Medulla oblongata (tissue), 1 donor: ENCODE data around the gene RAC2.

Experiments
- DNase-seq: peaks from one replicate; pipeline ENCODE4 v3.0.0-alpha.2; 2015; ENCODE audit errors: extremely low spot score

RAC2 gene

DNA sequence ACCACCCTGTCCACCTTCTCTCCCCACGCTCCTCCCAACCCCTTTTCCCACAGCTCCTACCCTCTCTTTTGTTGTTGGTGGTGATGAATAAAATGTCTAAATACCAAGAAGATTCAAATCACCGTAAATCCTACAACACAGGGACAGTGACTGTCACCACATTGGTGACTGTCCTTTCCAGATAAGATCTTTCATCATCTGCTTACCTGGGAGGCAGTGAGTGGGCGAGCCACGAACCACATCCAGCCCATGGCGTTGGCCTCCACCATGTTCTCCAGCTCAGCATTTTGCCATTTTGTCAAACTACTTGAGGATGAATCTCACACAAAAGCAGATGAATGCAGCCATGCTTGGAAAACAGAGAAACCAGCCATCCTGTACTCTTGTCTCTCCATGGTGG, 31.6 kb upstream of the RAC2 start:
- no peak for DNase-seq

DNA sequence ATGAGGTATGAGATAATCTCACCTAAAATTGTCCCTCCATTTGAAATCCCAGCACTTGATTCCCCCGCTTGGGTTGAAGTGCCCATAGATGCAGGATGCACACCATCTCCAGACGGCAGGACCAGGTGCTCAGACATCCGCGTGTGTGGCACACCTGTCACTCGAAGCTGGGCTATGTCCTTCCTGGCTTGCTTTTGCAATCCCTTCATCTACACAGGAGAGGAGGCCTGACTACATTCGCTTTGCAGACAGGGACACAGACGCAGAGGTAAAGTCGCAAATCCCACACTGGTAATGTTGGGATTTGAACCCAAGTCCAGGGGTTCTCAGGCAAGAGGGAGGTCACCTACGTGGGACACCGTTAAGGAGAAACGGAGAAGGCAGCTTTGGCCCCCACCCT, 31.1 kb upstream of the RAC2 start:
- DNase-seq: no peak

DNA sequence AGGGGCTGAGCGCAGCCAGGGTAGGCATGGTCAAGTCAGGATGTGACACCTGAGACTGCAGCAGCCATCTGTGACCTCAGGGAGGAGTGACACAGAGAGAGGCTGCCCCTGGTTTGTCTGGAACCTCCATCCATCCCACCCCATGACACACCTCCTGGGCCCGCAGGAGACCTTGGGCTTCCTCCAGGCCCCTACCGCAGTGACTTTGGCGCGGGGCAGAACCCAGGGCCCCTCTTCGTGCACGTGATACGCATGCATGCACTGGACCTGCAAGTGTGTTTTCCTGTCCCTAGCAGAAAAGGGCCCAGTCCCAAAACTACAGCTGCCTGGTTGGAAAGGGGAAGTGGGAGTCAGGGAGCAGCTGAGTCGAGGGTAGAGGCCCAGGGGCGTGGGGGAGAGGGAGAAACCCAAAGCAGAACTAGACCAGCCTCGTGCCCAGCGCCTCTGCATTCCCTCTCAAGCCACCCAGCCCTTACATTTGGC, 30.4 kb upstream of the RAC2 start:
- DNase-seq: peak; percentile 76

DNA sequence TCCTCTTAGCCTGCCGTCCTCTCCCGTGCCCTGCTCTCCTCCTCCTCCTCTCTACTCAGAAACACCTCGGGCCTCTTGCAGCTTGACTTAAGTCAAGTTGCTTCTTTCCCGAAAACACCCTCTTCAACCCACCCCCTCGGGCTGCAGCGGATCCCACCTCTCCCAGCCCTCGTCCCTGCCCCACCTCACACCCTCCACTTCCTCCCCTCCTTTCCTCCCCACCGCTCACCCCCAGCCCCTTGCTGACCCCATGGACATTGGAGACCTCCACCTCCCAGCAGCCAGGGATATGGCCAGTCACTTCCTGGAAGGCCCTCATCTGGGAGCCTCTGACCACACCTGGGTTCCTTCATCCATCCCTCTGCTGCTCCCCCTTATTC, 29.8 kb upstream of the RAC2 start:
- DNase-seq: no peak

DNA sequence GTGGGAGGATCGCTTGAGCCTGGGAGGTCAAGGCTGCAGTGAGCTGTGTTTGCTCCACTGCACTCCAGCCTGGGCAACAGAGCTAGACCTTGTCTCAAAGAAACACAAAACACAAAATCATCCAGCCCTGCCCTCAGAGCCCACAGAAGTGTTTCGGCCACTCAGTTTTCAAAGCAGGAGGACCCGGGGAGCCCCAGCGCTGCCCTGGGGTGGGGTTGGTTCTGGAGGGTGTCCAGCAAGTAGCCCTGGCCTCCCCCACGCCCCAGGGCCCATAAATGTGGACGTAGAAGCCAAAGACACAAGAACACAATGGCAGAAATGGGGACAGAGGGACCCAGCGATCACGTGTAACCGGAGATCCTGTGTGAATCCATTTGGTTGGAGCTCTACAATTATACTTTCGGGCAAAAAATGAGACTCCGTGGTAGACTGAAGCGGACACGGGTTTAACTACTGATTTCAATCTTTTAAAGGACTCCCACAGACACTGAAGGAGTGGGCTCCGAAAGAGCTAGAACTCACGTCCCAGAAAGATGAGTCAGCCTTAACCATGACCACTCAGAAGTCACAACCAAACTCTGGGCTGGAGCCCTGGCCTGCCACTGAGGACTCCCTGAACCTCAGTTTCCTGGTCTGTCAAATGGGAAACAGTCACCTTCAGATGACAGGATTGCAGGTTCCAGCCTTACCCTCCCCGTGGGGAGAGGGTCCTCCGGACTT, 29.2 kb upstream of the RAC2 start:
- DNase-seq: no peak

DNA sequence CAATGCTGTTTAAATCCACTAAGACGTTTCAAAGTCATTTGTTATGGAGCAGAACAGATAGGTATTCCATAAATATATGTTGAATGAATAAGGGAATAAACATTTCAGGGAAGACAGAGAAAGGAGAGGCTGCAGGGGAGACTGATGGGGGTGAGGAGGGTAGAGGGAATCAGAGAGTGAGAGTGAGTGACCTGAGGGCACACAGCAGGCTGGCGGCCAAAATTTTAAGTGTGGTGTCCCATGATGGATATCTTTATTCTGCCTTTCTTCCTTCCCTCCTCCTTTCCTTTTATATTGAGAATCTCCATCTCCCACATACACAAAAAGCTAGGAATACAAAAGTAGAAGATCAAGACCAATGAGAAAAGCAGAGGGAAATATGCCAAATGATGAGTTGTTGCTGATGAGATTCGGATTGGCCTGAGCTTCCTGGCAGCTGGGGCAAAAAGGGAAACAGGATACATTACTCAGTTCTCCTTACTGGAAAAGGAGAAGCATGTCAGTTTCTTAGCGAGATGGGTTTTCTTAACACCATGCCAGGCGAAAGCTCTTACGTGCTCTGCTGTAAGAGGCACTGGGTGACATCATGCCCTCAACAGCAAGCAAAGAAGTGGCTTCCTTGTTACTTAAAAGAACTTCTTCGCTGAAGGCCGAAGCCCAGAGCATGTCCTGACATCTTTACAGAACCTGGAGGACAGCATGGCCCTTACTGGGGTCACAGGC, 27.0 kb upstream of the RAC2 start:
- DNase-seq: no peak

DNA sequence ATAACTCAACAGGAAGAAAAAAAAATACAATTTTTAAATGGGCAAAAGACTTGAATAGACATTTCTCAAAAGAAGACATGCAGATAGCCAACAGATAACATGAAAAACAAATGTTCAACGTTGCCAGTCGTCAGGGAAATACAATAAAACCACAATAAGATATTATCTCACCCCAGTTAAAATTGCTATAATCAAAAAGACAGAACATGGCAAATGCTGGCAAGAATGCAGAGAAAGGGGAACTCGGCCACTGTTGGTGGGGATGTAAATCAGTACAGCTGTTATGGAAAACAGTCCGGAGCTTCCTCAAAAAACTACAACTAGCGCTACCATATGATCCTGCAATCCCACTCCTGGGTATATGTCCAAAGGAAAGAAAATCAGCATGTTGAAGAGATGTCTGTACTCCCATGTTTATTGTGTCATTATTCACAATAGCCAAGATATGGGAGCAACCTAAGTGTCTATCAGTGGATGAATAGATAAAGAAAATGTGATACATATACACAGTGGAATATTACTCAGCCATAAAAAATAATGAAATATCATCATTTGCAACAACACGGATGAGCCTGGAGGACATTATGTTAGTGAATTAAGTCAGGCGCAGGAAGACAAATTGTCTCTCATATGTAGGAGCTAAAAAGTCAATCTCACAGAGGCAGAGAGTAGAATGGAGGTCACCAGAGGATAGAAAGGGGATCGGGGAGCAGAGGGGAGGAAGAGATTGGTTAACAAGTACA, 26.0 kb upstream of the RAC2 start:
- DNase-seq: peak; percentile 39

DNA sequence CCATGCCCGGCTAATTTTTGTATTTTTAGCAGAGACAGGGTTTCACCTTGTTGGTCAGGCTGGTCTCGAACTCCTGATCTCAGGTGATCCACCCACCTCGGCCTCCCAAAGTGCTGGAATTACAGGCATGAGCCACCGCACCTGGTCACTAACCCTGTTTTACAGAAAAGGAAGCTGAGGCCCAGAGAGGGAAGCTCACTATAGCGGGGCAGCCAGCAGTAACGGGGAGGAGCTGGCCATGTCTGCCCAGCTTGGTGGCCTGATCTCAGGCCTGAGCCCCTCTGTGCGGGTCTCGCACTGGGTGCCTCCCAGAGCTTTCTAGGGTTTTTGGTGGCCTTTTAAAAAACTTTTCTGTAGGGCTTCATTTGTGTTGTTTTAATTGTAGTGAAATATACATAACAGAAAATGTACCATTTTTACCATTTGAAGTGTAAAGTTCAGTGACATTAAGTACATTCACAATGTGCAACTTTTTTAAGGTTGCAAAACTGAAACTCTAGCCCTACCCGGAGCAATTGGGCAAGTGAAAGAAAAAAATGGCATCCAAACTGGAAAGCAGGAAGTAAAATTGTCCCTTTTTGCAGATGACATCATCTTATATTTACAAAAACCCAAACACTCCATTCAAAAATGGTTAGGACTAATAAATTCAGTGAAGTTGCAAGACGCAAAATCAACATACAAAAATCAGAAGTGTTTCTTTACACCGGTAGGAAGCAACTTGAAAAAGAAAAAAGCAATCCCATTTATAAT, 23.8 kb upstream of the RAC2 start:
- DNase-seq: no peak

DNA sequence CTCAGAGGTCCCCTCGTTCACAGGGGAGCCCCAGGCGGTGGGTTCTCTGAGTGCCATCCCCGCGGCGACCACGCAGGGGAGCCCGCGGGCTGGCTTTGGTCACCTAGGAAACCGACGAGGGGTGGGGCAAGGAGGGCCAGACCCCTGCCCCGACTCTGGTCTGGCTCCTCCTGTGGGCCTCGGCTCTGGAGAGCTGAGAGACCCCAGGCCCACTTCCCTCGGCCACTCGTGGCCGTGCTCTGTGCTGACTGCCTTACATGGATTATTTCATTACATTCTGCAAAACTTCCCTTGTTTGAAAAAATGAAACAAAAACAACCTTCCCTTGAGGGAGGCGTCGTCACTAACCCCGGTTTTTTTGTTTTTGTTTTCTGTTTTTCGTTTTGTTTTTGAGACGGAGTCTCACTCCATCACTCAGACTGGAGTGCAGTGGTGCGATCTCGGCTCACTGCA, 23.1 kb upstream of the RAC2 start:
- peak; percentile 46 for DNase-seq

DNA sequence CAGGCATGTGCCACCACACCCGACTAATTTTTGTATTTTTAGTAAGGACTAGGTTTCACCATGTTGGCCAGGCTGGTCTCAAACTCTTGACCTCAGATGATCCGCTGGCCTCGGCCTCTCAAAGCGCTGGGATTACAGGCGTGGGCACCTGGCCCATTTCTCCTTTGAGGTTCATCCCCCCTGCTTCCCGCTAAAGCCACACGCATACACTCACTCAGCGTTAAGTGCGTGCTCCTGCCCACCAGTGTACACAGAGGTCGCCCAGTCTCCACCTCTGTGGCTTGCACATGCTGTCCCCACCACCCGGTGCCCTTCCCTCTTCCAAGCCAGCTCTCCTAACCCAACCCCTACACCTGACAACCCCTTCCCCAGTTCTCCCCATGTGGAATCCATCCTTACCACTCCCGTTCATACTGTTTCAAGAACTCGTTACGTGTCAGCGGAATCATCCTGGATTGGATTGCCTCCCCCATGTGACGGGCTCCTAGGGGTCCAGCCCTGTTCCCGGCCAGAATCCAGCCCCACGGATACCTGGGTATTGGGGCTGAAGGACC, 22.6 kb upstream of the RAC2 start:
- no peak for DNase-seq

DNA sequence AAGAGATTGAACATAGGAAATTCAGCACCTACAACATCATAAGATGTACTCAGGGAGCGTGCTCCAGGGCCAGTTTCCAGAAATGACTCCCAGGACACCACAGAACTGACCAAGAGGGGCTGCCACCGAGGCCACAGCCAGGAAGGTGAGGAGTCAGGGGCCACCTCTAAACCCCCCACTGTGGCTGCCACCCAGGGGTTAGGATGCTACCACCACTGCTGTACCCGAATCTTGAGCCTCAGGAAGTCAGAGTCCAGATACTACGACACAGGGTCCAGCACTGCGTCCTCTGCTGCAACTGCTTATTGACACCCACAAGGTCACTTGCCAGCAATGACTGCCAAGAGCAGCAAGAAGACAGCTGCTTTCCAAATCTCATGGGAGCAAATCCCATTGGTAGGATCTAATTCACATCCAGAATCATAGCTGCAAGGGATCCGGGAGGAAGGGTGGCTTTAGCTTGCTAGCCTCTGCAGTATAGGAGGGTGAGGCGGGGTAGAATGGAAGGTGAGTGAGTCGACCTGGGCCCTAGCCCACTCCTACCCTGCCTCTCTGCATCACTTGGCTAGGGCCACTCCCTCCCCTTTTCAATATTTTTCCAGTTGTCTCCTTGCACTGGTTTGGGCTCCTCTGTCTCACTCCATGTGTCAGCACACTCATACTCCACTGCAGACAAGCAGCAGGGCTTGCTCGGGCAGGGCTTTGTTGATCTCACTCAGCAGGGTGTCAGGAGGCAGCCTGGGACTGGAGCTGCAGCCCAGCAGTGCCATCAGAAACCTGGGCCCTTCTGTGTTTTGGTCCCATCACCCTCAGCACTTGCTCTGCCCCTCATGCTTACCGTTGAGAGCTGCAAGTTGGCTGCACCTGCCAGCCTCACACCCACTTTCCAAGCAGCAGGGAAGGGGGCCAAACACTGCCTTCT, 20.2 kb upstream of the RAC2 start:
- DNase-seq: no peak

DNA sequence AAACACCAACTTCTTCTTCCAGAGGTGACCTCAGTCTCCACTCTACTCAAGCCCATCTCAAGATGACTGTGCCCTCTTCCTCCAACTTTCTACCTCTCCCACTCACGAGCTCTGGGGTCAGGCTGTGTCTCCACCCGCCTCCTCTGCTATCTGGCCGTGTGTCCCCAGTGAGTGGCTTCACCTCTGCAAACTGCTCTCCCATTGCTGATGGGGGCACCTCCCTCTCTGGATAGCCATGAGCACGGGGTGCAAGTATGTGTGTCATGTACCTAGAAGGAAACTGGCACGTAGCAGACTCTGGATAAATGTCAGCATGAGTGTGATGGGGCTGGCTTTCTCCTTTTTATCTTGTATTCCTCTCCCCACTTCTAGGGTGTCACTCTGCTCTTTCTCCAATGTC, 18.3 kb upstream of the RAC2 start:
- DNase-seq: no peak

DNA sequence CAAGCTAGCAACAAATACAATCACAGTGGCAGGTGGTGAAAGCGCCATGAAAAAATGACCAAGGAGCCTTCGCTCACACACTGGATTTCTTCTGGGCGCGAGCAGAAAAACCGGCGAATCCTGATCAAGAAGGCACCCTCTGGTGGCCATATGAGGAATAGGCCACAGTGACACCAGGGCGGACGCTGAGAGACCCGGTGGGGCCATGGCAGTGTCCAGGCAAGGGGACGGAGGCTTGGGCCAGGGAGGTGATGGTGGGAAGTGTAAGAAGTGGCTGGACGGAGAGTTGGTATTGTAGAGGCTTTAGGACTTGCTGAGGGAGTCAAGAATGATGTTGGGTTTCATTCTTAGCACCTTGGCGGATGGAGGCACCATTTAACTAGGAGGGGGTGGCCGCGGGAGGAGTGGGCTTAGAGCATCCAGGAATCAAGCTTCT, 16.9 kb upstream of the RAC2 start:
- peak; percentile 35 for DNase-seq

DNA sequence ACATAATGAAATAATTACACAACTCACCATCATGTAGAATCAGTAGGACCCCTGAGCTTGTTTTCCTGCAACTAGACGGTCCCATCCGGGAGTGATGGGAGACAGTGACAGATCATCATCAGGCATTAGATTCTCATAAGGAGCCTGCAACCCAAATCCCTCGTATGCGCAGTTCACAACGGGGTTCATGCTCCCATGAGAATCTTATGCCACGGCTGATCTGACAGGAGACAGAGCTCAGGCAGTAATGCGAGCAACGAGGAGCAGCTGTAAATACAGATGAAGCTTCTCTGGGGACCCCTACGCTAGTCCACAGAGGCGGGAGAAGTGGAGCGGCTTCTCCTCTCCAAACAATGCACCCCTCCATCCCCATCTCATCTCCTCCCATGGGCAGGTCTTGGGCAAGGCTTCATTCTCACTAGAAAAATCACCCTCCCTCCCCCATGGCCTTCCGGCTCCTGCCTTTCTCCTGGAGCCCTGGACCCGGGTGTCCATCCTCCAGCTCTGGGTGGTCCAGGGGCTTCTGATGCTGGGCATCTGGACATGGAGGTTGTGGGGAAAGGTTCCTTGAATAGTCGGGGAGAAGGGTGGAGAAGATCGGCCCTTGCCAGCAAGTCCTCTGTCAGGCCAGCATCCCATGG, 16.2 kb upstream of the RAC2 start:
- no peak for DNase-seq

DNA sequence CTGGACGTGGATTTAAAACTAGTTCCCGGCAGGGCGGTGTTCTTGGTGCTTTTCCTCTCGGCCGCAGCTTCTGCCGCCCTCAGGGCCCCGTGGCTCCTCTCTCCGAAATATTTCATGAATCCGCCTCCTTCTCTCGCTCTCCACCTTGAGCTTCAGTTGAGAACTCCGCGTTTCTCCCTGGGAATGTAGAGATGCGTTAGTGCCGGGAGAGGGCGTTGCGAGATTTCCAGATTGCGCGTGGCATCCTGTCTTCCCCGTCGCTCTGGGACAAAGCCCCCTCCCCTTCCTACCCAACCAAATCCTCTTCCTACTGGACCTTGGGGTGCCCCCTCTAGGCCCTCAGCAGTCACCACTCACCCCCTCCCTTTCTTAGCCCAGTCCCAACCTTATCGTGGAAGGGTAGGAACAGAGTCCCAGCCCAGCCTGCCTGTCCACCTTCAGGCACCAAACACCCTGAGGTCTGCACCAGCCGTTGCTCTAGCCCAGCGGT, 15.5 kb upstream of the RAC2 start:
- DNase-seq: peak; percentile 42

DNA sequence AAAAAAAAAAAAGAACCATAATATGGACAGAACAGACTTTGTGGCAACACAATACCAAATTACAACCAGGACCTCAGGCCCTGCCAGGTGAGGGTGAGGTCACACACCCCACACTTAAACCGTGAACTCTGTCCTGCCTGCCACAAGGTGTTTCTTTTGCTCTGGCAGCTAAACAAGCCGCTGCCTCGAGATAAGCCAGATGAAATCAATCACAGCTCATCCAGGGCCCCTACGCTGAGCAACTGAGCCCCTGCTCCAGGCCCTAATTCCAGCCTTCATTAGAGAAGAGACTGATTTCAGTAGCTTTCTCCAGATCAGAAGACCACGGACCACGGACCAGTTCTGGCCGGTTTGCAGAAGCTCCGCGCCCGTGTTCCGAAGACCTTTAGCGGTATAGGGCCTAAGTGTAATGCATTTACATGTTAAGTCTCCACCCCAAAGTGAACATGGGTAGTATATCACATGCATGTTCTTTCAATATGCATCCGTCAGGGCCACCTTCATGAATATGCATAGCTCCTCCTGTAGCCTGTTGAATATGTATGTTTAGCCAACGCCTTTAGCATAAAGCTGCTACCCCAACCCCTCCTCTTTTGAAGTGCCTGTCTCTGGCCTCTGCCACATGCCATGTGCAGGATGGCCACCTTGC, 14.8 kb upstream of the RAC2 start:
- DNase-seq: no peak

DNA sequence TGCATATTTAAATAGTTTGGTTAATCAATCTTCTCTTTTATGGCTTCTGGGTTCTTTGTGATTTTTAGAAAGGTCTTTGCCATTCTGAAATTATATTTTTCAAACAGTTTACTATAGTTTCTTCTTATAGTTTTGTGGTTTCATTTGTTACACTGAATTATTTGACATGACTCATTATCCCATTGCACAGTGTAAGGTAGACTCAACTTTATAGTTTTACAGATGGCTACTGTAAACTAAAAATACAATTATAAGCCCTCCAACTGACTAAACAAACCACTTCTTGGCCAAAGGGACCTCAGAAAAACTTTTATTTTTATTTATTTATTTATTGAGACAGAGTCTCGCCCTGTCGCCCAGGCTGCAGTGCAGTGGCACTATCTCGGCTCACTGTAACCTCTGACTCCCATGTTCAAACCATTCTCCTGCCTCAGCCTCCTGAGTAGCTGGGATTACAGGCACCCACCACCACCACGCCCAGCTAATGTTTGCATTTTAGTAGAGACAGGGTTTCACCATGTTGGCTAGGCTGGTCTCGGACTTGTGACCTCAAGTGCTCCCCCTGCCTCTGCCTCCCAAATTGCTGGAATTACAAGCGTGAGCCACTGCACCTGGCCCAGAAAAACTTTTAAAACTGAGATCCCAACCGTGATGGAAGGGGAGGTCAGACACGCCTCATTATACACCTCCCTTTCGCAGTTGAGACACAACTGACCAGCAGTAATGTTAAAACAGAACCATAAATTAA, 14.1 kb upstream of the RAC2 start:
- DNase-seq: no peak

DNA sequence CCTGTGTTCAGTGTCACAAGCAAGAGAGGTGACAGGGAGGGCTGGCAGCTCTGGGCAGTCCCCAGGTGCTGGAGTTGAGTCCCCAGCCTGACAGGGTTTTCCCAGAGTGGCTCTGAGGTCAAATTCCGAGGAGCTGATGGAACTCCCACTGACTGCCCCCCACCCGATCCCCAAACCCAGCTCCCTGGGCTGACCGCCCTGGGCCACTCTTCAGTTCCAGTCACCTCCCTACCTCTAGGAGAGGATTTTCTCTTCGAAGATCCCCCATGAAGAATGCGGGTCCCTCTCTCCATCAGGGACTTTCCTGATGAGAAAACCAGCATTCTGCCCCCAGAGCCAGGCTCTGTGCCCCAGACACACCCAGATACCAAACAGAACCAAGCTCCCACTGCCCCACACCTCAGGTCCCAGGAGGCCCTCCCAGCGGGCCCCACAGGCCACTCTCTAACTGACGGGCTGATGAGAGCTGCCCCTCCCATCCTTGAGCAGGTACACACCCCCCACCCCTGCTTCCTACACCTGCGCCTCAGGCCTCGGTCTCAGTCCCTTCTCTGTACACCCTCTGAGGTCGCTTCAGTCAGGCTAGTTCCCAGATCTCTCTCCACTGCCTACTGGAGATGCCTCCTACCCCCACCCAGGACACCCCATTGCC, 12.1 kb upstream of the RAC2 start:
- DNase-seq: no peak
